ENCODE measurements around the gene TREH. TPM values are rescaled to one million over a fixed set of nuclear protein-coding genes. Genes with fewer than 3 reads are reported as not detected.
A peak's percentile ranks its signal among the peaks of the same experiment; 100 is the strongest.

The TREH gene
- total and polyA plus RNA-seq, 8 donors = 0.20 to 0.42 (median 0.24) TPM; not detected in 3

DNA sequence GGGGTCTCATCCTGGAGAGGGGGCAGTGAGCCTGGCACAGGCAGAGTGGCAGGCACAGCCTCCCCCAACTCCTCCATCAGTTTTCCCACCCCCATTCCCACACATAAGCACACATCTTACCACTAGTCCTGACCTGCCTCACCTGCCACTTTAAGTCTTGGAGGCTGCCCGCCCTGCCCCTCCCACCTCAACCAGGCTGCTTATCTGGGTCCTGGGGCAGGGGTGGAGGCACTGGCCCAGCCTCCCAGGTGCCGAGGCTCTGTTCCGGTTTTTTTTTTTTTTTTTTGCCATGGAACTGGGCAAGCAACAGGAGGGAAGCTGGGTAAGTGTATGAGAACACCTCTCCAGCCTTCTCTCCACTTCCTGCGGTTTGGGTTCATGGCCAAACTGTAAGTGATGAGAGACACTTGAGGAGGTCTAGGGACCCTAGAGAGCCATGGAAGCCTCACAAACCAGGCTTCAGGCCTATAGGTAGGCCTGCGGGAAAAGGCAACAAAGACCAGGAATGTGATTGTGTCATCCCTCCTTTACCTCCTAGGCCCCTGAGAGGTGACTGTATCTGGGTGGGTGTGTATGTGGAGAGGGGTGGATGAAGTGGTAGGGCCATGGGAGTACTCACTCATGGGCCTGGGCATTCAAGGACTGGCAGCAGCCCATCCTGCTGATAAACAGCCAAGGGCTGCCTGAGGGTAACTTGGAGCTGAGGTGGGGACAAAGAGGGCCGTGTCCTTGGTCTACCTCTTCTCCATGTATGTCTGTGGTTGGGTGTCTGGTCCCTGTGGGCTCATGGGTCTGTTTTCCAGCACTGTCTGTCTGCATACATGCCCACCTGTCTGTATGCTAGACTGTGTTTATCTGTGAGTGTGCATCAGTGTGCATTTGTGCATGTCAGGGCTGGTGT lies 49.4 kb downstream of the TREH start:
- ATAC-seq (peak; percentile 73), DNase-seq (peak in 2 of 4 donors; percentile 74 to 79)
- Histone ChIP-seq H3K4me3 (no peak overlapping the region), H3K9me3 (no peaks in the 10 kb centered on the region), H3K36me3 (peaks cover 6 to 60% of the 10 kb centered on the region in 2 donors), H3K4me1 (peaks cover 22 to 41% of the 10 kb centered on the region in 2 donors), H3K27me3 (no peaks in the 10 kb centered on the region), H3K27ac (peak overlapping the region in 1 of 2 donors; percentile 8)
- TF ChIP-seq, protein P1, sequence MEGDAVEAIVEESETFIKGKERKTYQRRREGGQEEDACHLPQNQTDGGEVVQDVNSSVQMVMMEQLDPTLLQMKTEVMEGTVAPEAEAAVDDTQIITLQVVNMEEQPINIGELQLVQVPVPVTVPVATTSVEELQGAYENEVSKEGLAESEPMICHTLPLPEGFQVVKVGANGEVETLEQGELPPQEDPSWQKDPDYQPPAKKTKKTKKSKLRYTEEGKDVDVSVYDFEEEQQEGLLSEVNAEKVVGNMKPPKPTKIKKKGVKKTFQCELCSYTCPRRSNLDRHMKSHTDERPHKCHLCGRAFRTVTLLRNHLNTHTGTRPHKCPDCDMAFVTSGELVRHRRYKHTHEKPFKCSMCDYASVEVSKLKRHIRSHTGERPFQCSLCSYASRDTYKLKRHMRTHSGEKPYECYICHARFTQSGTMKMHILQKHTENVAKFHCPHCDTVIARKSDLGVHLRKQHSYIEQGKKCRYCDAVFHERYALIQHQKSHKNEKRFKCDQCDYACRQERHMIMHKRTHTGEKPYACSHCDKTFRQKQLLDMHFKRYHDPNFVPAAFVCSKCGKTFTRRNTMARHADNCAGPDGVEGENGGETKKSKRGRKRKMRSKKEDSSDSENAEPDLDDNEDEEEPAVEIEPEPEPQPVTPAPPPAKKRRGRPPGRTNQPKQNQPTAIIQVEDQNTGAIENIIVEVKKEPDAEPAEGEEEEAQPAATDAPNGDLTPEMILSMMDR (IDR thresholded peaks at IDR 0.05) = no peak
- intact Hi-C loops (cut with DNase I) = no loop called here

DNA sequence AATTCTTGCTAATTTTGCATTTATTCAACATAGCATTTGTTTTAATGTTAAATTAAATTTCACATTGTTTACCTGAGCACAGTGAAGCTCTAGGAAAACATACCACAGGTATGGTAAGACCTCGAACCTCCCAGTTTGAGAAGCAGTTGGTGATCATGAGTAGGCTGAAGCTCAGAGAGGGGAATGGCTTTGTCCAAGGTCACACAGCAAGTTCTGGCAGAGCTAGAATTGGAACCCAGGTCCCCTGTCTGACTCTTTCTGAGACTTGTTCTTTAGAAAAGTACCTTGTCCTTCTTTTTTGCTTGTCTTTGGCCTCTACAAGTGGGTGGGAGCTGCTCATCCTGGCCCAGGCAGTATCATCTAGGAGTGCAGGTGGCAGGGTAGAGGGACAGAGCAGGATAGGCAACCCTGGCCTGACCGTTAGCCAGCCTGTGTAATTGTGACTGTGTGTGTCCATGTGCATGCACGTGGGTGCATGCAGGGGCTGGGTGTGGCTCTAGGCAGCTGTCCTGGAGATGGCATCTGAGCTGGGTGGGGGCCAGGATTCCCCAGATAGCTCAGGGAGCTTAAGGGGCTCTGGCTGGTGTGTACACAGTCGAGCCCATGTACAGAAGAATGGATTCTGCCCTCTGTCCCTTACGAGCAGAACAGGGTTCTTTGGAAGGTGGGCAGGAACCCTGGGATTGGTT lies 50.4 kb downstream of the TREH start:
- Histone ChIP-seq H3K4me1 (peaks cover 20 to 37% of the 10 kb centered on the region in 2 donors), H3K27me3 (no peaks in the 10 kb centered on the region), H3K27ac (peak overlapping the region in 1 of 2 donors; percentile 28), H3K36me3 (peaks cover 6 to 65% of the 10 kb centered on the region in 2 donors), H3K9me3 (no peaks in the 10 kb centered on the region), H3K4me3 (no peak overlapping the region)
- DNase-seq (peak in 1 of 4 donors; percentile 37), ATAC-seq (no peak)
- intact Hi-C loops (cut with DNase I) = no loop called here
- TF ChIP-seq, protein P1 (IDR thresholded peaks at IDR 0.05) = no peak

DNA sequence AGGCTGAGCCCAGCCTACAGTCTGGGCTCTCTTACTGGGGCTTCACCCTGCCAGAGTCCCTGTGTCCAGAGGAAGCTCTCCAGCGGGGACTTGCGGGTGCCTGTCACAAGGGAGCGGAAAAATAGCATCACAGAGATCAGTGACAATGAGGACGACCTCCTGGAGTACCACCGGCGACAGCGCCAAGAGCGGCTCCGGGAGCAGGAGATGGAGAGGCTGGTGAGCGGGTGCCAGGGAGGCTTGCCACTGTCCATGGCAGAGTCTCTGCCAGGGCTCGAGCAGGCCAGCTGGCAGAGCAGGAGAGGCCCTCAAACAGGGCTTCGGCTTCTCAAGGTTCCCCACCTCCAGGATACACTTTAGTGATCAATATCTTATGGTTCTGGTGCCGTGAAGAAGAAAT lies 51.0 kb downstream of the TREH start:
- Histone ChIP-seq H3K27me3 (no peaks in the 10 kb centered on the region), H3K9me3 (no peaks in the 10 kb centered on the region), H3K36me3 (peaks cover 6 to 65% of the 10 kb centered on the region in 2 donors), H3K4me1 (peaks cover 16 to 31% of the 10 kb centered on the region in 2 donors), H3K4me3 (no peak overlapping the region), H3K27ac (no peak overlapping the region)
- DNase-seq = peak in 1 of 4 donors; percentile 69
- ATAC-seq = no peak
- intact Hi-C loops (cut with DNase I) = no loop called here
- TF ChIP-seq, protein P1 (IDR thresholded peaks at IDR 0.05) = no peak

GRCh38 chr11:118628031-118628430 lies 51.4 kb downstream of the TREH start:
- no peak overlapping the region for H3K27ac ChIP-seq
- H3K4me1 ChIP-seq = peaks cover 20 to 32% of the 10 kb centered on the region in 2 donors
- TF ChIP-seq, protein P1 (IDR thresholded peaks at IDR 0.05) = no peak
- H3K9me3 ChIP-seq = no peaks in the 10 kb centered on the region
- no peak for ATAC-seq
- intact Hi-C loops (cut with DNase I) = no loop called here
- peak in 1 of 4 donors; percentile 71 for DNase-seq
- H3K27me3 ChIP-seq = no peaks in the 10 kb centered on the region
- H3K4me3 ChIP-seq = no peak overlapping the region
- H3K36me3 ChIP-seq = peaks cover 6 to 65% of the 10 kb centered on the region in 2 donors

DNA sequence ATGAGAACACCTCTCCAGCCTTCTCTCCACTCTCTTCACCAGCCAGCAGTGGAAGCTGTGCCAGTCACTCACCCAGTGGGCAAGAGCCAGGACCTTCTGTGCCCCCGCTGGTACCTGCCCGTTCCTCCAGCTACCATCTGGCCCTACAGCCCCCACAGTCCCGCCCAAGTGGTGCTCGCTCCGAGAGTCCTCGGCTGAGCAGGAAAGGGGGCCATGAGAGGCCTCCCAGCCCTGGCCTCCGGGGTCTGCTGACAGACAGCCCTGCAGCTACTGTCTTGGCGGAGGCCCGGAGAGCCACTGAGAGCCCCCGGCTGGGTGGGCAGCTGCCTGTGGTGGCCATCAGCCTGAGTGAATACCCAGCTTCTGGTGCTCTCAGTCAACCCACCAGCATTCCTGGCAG lies 51.9 kb downstream of the TREH start:
- H3K9me3 ChIP-seq = no peaks in the 10 kb centered on the region
- intact Hi-C loops (cut with DNase I) = no loop called here
- no peak overlapping the region for H3K27ac ChIP-seq
- DNase-seq (peak in 1 of 4 donors; percentile 73), ATAC-seq (no peak)
- H3K4me3 ChIP-seq = no peak overlapping the region
- TF ChIP-seq, protein P1 (IDR thresholded peaks at IDR 0.05) = no peak
- no peaks in the 10 kb centered on the region for H3K27me3 ChIP-seq
- H3K36me3 ChIP-seq = peaks cover 6 to 65% of the 10 kb centered on the region in 2 donors
- H3K4me1 ChIP-seq = peaks cover 24 to 37% of the 10 kb centered on the region in 2 donors
